HepG2 (cell line): ENCODE results near the gene ZNF189. TPM values are rescaled to one million over a fixed set of nuclear protein-coding genes. Genes with fewer than 3 reads are reported as not detected.

ENCODE experiments used
- ATF4 ChIP-seq, 2 experiments: fragments of 450-650 bp in 1 of 2; sonication (generic) in 1 of 2; formaldehyde crosslinking; IDR thresholded peaks; 2 replicates each; pipeline versions ENCODE4 v1.5.0 to v1.8.0; 2020 to 2022; ENCODE audit warnings: mild to moderate bottlenecking in 1 of 2, missing genetic modification reagents in 1 of 2
- BCLAF1 ChIP-seq: fragments of 450-650 bp; IDR thresholded peaks from 2 replicates; pipeline ENCODE4 v1.6.1; 2017; ENCODE audit warnings: mild to moderate bottlenecking
- CENPT ChIP-seq: sonication (generic); formaldehyde crosslinking; IDR thresholded peaks from 2 replicates; pipeline ENCODE4 v1.8.0; 2022; ENCODE audit warnings: low read depth, mild to moderate bottlenecking, moderate library complexity, missing genetic modification reagents
- ELF4 ChIP-seq: sonication (generic); formaldehyde crosslinking; IDR thresholded peaks from 2 replicates; pipeline ENCODE4 v1.5.0; 2020; ENCODE audit warnings: missing genetic modification reagents, mild to moderate bottlenecking, moderate library complexity, borderline replicate concordance
- EZH2 ChIP-seq: conservative IDR thresholded peaks from 2 replicates; pipeline ENCODE4 v1.6.1; 2012; ENCODE audit warnings: mild to moderate bottlenecking, low read depth, low read length, moderate library complexity
- FOSL1 ChIP-seq: sonication (generic); formaldehyde crosslinking; IDR thresholded peaks from 2 replicates; pipeline ENCODE4 v1.9.0; 2021; ENCODE audit warnings: missing genetic modification reagents, borderline replicate concordance
- HOMEZ ChIP-seq: IDR thresholded peaks from 2 replicates; pipeline ENCODE4 v1.6.1; 2016; ENCODE audit warnings: low read depth
- JUN ChIP-seq: sonication (generic); formaldehyde crosslinking; IDR thresholded peaks from 2 replicates; pipeline ENCODE4 v1.4.0; 2020; ENCODE audit warnings: mild to moderate bottlenecking, missing genetic modification reagents
- JUND ChIP-seq: sonication (generic); formaldehyde crosslinking; IDR thresholded peaks from 2 replicates; pipeline ENCODE4 v1.8.0; 2022; ENCODE audit warnings: mild to moderate bottlenecking, missing genetic modification reagents
- KLF13 ChIP-seq: sonication (generic); formaldehyde crosslinking; IDR thresholded peaks from 2 replicates; pipeline ENCODE4 v1.4.0; 2020; ENCODE audit warnings: mild to moderate bottlenecking, missing genetic modification reagents
- NFE2L2 ChIP-seq: fragments of 150-350 bp; IDR thresholded peaks from 2 replicates; pipeline ENCODE4 v1.6.1; 2014; ENCODE audit warnings: low read length
- NR2F2 ChIP-seq: IDR thresholded peaks from 2 replicates; pipeline ENCODE4 v1.6.1; 2012; ENCODE audit warnings: low read depth, inconsistent platforms, borderline replicate concordance
- POGZ ChIP-seq: sonication (generic); formaldehyde crosslinking; IDR thresholded peaks from 2 replicates; pipeline ENCODE4 v1.4.0; 2020; ENCODE audit warnings: mild to moderate bottlenecking, missing genetic modification reagents
- SRY ChIP-seq: sonication (generic); formaldehyde crosslinking; IDR thresholded peaks from 2 replicates; pipeline ENCODE4 v1.8.0; 2022; ENCODE audit warnings: mild to moderate bottlenecking, missing genetic modification reagents
- TERF1 ChIP-seq: sonication (generic); formaldehyde crosslinking; IDR thresholded peaks from 2 replicates; pipeline ENCODE4 v1.8.0; 2022; ENCODE audit warnings: mild to moderate bottlenecking, missing genetic modification reagents, moderate library complexity
- ZFYVE20 ChIP-seq: sonication (generic); formaldehyde crosslinking; IDR thresholded peaks from 2 replicates; pipeline ENCODE4 v1.8.0; 2023; ENCODE audit warnings: low read depth, mild to moderate bottlenecking, moderate library complexity, missing genetic modification reagents, borderline replicate concordance
- ZKSCAN1 ChIP-seq: fragments of 150-350 bp; IDR thresholded peaks from 2 replicates; pipeline ENCODE4 v1.6.1; 2014; ENCODE audit warnings: low read length
- ZMYM3 ChIP-seq: sonication (generic); formaldehyde crosslinking; IDR thresholded peaks from 2 replicates; pipeline ENCODE4 v1.5.1; 2020; ENCODE audit warnings: mild to moderate bottlenecking, missing genetic modification reagents
- ZNF124 ChIP-seq: sonication (generic); formaldehyde crosslinking; IDR thresholded peaks from 2 replicates; pipeline ENCODE4 v1.4.0; 2020; ENCODE audit warnings: missing genetic modification reagents
- ZNF33B ChIP-seq: sonication (generic); formaldehyde crosslinking; IDR thresholded peaks from 2 replicates; pipeline ENCODE4 v1.5.1; 2020; ENCODE audit warnings: mild to moderate bottlenecking, missing genetic modification reagents
- ZNF572 ChIP-seq: sonication (generic); formaldehyde crosslinking; IDR thresholded peaks from 2 replicates; pipeline ENCODE4 v1.5.1; 2020; ENCODE audit warnings: mild to moderate bottlenecking, missing genetic modification reagents
- ZNF781 ChIP-seq: sonication (generic); formaldehyde crosslinking; IDR thresholded peaks from 2 replicates; pipeline ENCODE4 v1.5.1; 2020; ENCODE audit warnings: borderline replicate concordance, mild to moderate bottlenecking, missing genetic modification reagents; ENCODE audit errors: not compliant biosample characterization
- ZSCAN21 ChIP-seq: sonication (generic); formaldehyde crosslinking; IDR thresholded peaks from 2 replicates; pipeline ENCODE4 v1.8.0; 2022; ENCODE audit warnings: mild to moderate bottlenecking, missing genetic modification reagents, moderate library complexity, borderline replicate concordance
- ZSCAN25 ChIP-seq: sonication (generic); formaldehyde crosslinking; IDR thresholded peaks from 2 replicates; pipeline ENCODE4 v1.8.0; 2022; ENCODE audit warnings: mild to moderate bottlenecking, missing genetic modification reagents
- polyA plus RNA-seq, 8 experiments: library from polyadenylated mRNA; depleted of rRNA in 3 of 8; stranded (reverse) in 7 of 8; unstranded in 1 of 8; fragments of >200 nt; fragmentation: Illumina TruSeq in 4 of 8; extraction: Trizol in 4 of 8; gene quantifications; 2 replicates each; pipeline versions ENCODE4 v1.2.1 to v1.2.3, GENCODE V29; 2011 to 2016; ENCODE audit warnings: low read depth in 4 of 8, missing spikeins in 1 of 8, mixed read lengths in 1 of 8; ENCODE audit not compliant: insufficient read depth in 1 of 8
- total RNA-seq, 5 experiments: library from RNA; depleted of rRNA; stranded (reverse); fragments of >200 nt; fragmentation: Illumina TruSeq; extraction: Trizol; gene quantifications; 2 replicates each; pipeline ENCODE4 v1.2.3, GENCODE V29; 2016; ENCODE audit warnings: low read depth in 1 of 5

ZNF189 gene
- total and polyA plus RNA-seq, 2 of the 13 experiments (the other 11 are each of a cell fraction or from before 2014, with no cell fraction given), result 8.4 to 50.0 TPM

- no peak for TF ChIP-seq ATF4 (CRISPR knock-in tag; IDR thresholded peaks at IDR 0.05)
- TF ChIP-seq EZH2, result no peak
- TF ChIP-seq HOMEZ (CRISPR knock-in tag), result no peak
- TF ChIP-seq ZSCAN21, result no peak
- TF ChIP-seq ZNF124 (CRISPR knock-in tag), result no peak
- peak; percentile 20; the same call in 1 of the 2 replicates for TF ChIP-seq ELF4
- TF ChIP-seq ZNF781 (CRISPR knock-in tag), result peak; percentile 55
- TF ChIP-seq NR2F2, result no peak
- TF ChIP-seq ZMYM3 (CRISPR knock-in tag), result no peak; the same call in 1 of the 2 replicates
- TF ChIP-seq KLF13 (CRISPR knock-in tag), result no peak
- TF ChIP-seq NFE2L2, result no peak
- TF ChIP-seq JUN (CRISPR knock-in tag), result no peak
- TF ChIP-seq ZSCAN25, result peak; percentile 50; the same call in 1 of the 2 replicates
- TF ChIP-seq SRY (CRISPR knock-in tag), result no peak
- no peak for TF ChIP-seq BCLAF1
- no peak; the same call in 1 of the 2 replicates for TF ChIP-seq ZNF33B (CRISPR knock-in tag)
- TF ChIP-seq TERF1 (CRISPR knock-in tag), result no peak
- no peak for TF ChIP-seq ZFYVE20
- TF ChIP-seq FOSL1 (CRISPR knock-in tag), result no peak
- TF ChIP-seq JUND (CRISPR knock-in tag), result no peak
- no peak for TF ChIP-seq ZKSCAN1
- TF ChIP-seq CENPT (CRISPR knock-in tag), result no peak
- peak; percentile 75; the same call in 1 of the 2 replicates for TF ChIP-seq ZNF572 (CRISPR knock-in tag)
- no peak for TF ChIP-seq POGZ (CRISPR knock-in tag)
These were observed 43.6 kb upstream of the ZNF189 start (continued) for GRCh38 chr9:101354765-101355708.
